Measurements from ENCODE around the gene OLFM1. TPM values are rescaled to one million over a fixed set of nuclear protein-coding genes. Genes with fewer than 3 reads are reported as not detected.

The OLFM1 gene
- total and polyA plus RNA-seq, 9 of the 15 experiments (the other 6 are each of a cell fraction or from before 2014, with no cell fraction given): not detected

GRCh38 chr9:135076143-135076875, 11.2 kb upstream of the OLFM1 start:
- Histone ChIP-seq H3K36me3 (ENCODE audit: control insufficient read depth, insufficient read depth, low read length) (no peaks in the 10 kb centered on the region), H3K9me3 (replicated peaks; ENCODE audit: control insufficient read depth, insufficient read depth, low read depth, low read length) (no peaks in the 10 kb centered on the region), H3K27me3 (ENCODE audit: control insufficient read depth in 2 of 2, insufficient read depth in 2 of 2, low read length in 2 of 2) (peaks cover 3 to 42% of the 10 kb centered on the region in 2 experiments; a peak in 3 of 5 replicates), H3K4me3 (no peak overlapping the region), H3K9ac (ENCODE audit: insufficient read depth in 1 of 2, low read depth in 2 of 2, low read length in 2 of 2) (no peak overlapping the region), H3K4me1 (replicated peaks in 1 of 2; ENCODE audit: control insufficient read depth in 2 of 2, insufficient read depth in 2 of 2, low read length in 2 of 2) (no peaks in the 10 kb centered on the region), H4K20me1 (replicated peaks; ENCODE audit: control insufficient read depth, insufficient read depth, low read length) (peaks cover 21% of the 10 kb centered on the region; the same call in 1 of the 2 replicates), H3K79me2 (ENCODE audit: control insufficient read depth, insufficient read depth, low read length) (no peaks in the 10 kb centered on the region), H2AFZ (ENCODE audit: low read depth, low read length) (no peak overlapping the region), H3K9me1 (ENCODE audit: control insufficient read depth, insufficient read depth, low read length) (no peaks in the 10 kb centered on the region), H3K27ac (ENCODE audit: extremely low read depth, low read depth, low read length) (no peak overlapping the region), H3K4me2 (ENCODE audit: insufficient read depth, low read length) (no peak overlapping the region)
- CTCF ChIA-PET (ENCODE audit: low intra/inter-chr PET ratio): interaction anchor here (0.7 kb wide), 1 partner anchor 22 kb away, joined by 3 read pairs; no protein-coding TSS in a partner anchor
- DNase-seq (ENCODE audit: extremely low read depth in 1 of 4, low spot score in 3 of 4) (no peak), ATAC-seq (no peak), FAIRE-seq (no peak)
- WGBS (ENCODE audit: insufficient coverage, low coverage, missing lambda C conversion rate): 2% methylated on average over 18 of the region's 19 CpGs
- in situ Hi-C loops (cut with MboI): no loop called here
- no TSS peak for BruUV-seq (replicated peaks)
- intact Hi-C loops (cut with micrococcal nuclease): no loop called here
- POLR2A ChIA-PET: interaction anchor here (0.6 kb wide), 1 partner anchor 69 kb away, joined by 3 read pairs; no protein-coding TSS in a partner anchor
- TF ChIP-seq ZNF347 (CRISPR knock-in tag; IDR thresholded peaks at IDR 0.05; ENCODE audit: low read depth) (no peak), E4F1 (CRISPR knock-in tag; IDR thresholded peaks at IDR 0.05; ENCODE audit: borderline replicate concordance) (no peak), SNIP1 (IDR thresholded peaks at IDR 0.05; ENCODE audit: low read depth) (no peak), STAT5A (IDR thresholded peaks at IDR 0.05; ENCODE audit: borderline replicate concordance, low read length) (no peak), HSF4 (CRISPR knock-in tag; IDR thresholded peaks at IDR 0.05; ENCODE audit: borderline replicate concordance) (no peak), NFXL1 (CRISPR knock-in tag; IDR thresholded peaks at IDR 0.05) (no peak), ZFP30 (CRISPR knock-in tag; IDR thresholded peaks at IDR 0.05; ENCODE audit: borderline replicate concordance) (no peak), ZBTB5 (IDR thresholded peaks at IDR 0.05) (no peak), UBTF (IDR thresholded peaks at IDR 0.05; ENCODE audit: borderline replicate concordance in 1 of 2, low read depth in 2 of 2, low read length in 2 of 2) (no peak), ESRRB (CRISPR knock-in tag; IDR thresholded peaks at IDR 0.05; ENCODE audit: borderline replicate concordance) (no peak), IFI16 (CRISPR knock-in tag; IDR thresholded peaks at IDR 0.05) (no peak)

Data from K562 (cell line).